Esophagus (tissue), 2 donors: ENCODE results near the gene SPATA4. TPM values are rescaled to one million over a fixed set of nuclear protein-coding genes. Genes with fewer than 3 reads are reported as not detected.

Experiments used
- polyA plus RNA-seq, 2 donors: library from polyadenylated mRNA; stranded (reverse); fragments of 200-250 nt; gene quantifications; one replicate each; pipeline ENCODE4 v1.2.3, GENCODE V29; 2013
- donor health status: healthy with polysubstance abuse.
- donor health status: Bipolar disorder and iron deficiency.

Gene SPATA4
- polyA plus RNA-seq, 2 donors, result 0.06 TPM; not detected in 1

Other genes with a start within 250 kb of the SPATA4 start
- under 1 TPM; 0.20 to 0.22 TPM for gene WDR17, start 129.7 kb downstream of the SPATA4 start, polyA plus RNA-seq
- 1 to 10 TPM in 1 of 2 donors, under 1 TPM in 1; 0.94 to 2.1 TPM for gene ASB5, start 73.6 kb upstream of the SPATA4 start, polyA plus RNA-seq
- 10 to 100 TPM; 16.7 to 19.7 TPM for gene SPCS3, start 124.4 kb upstream of the SPATA4 start, polyA plus RNA-seq